GM20431 (cell line): ENCODE measurements around the gene MN1.

Experiments used
- in situ Hi-C: fragments of 300-500 bp; cut with MseI, MboI; formaldehyde crosslinking; loops from one replicate; pipeline ENCODE4 v1.15.0; 2020; ENCODE audit warnings: low sequenced_read_pairs; ENCODE audit not compliant: unreplicated experiment

The MN1 gene

GRCh38 chr22:27768027-27768653 is 33.4 kb downstream of the MN1 start:
- in situ Hi-C loops, result no loop called here

DNA sequence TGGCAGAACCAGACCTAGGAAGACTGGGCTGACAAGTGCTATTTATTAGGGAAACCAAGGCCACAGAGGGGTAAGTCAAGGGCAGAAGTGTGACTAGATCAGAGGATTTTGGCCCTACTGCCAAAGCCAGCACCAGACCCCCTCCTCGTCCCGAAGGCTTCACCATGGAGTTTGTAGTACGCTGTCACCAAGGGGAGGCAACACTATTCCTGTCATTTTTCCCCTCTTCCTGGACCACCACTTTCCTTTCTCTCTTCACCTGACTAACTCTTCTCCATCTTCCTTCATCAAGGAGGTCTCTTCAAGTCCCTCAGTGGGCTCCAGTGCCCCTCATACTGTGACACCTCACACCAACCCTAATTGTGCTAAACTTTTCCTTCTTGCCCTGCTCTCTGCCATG is 34.9 kb downstream of the MN1 start:
- in situ Hi-C loops, result no loop called here

GRCh38 chr22:27765706-27766291 is 35.8 kb downstream of the MN1 start:
- in situ Hi-C loops, result no loop called here

- in situ Hi-C loops, result no loop called here
These were observed 36.8 kb downstream of the MN1 start for GRCh38 chr22:27764722-27765236.

DNA sequence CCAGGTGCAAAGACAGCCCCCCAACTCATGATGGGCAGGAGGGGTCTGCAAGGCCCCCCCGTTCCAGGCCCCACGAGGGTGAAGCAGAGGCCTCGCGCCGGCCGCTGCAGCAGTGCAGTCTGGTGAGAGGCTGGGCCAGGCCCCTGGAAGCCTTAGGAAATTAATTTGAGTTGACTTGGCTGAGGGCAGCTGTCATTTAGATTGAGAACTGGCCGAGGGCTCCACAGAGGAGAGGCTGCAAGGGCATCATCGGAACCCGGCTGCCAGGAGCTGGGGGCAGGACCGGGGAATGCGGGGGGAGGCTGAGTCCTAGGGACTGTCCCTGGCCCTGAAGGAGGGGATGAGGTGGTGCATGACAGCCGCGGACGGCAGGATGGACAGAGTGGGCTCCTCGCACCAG is 39.9 kb downstream of the MN1 start:
- in situ Hi-C loops, result no loop called here

- in situ Hi-C loops, result no loop called here
These were observed 40.6 kb downstream of the MN1 start for GRCh38 chr22:27761000-27761399.

DNA sequence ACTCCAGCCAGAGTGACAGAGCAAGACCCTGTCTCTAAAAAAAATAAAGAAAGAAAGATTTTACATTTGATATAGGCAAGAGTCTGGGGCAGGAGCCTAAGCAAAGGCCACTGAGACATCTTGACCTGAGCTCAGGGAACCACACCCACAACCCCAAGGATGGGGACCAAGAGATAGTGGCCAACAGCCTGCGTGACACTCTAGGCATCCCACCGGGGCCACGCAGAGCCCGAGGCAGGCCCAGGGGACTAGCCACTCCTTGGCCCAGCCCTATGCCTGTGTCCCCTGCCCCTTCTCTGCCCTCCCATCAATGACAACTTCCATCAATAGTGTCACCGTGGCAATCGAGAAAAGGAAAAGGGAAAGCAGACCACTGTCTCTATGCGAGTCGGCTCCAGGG is 41.1 kb downstream of the MN1 start:
- in situ Hi-C loops, result no loop called here

GRCh38 chr22:27757928-27758525 is 43.5 kb downstream of the MN1 start:
- in situ Hi-C loops, result no loop called here

- in situ Hi-C loops, result no loop called here
These were observed 45.3 kb downstream of the MN1 start for GRCh38 chr22:27756212-27756660.

- in situ Hi-C loops, result no loop called here
These were observed 45.9 kb downstream of the MN1 start for GRCh38 chr22:27755521-27756211.

DNA sequence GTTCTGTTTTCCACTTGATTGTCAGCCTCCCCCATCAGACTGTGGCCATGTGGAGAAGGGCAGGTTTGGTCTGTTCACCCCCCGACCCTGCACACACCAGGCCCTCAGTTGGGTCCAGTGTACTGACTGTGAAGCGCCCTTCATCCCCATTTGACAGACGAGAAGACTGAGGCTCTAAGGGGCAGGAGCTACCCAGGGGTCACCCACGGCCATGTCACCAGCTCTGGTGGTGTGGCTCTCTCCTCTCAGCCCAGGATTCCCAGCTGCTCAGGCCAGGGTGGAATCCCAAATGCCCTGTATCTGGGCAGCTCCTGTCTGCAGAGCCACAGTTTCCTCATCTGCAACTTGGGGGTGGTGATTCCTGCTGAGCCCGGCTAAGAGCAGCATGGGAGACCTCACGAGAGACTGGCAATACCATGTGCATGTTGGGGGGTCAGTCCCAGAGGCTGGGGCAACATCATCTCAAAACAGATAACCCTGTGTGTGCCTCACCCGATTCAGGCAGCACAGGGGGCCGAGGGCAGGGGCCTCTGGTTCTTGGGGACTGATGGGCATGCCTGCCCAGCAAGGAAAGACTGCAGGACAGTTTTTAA is 46.6 kb downstream of the MN1 start:
- in situ Hi-C loops, result no loop called here

DNA sequence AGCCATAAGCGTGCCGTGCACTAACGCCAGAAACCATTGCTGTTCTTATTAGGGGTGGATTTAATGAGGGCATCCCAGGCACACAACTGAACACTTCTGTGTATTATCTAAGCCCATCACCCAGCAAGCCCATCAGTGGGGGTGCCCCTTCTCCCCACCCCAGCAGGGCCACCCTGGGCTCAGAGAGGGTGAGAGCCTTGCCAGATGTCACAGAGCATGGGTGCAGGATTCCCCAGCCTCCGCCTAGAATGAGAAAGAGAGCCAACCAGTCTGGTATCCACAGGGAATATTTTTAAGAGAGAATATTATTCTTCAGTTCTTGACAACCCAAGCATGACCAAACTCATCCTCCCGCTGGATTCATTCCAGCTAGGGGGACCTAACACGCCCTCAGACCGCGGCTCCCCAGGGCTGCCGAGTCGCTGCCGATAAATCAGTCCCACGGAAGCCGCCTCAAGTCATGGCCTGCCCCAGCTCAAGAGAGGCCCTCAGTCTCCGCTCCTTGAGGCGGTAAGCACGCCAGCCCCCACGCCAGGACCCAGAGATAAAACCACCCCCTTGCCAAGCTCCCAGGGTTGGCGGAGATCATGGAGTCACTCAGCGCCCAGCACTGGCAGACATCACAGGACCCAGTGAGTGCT is 47.2 kb downstream of the MN1 start:
- in situ Hi-C loops, result no loop called here

DNA sequence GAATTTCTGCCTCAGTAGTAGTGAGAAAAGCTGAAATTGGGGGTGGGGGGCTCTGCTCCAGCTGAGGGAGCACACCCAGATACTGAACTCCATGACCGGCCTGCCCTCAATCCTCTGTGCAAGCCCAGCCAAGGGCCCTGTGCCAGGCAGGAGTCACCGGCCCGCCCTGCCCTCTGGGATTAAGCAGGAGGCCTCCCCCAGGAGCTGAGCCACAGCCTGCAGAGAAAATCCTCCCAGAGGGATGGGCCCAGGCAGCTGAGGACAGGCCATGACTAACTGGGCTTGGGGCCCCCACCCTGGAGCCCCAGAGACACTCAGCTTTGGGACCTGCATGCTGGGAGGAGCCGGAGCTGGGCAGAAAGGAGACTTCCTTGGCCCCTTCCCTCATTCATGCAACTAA is 48.8 kb downstream of the MN1 start:
- in situ Hi-C loops, result no loop called here

DNA sequence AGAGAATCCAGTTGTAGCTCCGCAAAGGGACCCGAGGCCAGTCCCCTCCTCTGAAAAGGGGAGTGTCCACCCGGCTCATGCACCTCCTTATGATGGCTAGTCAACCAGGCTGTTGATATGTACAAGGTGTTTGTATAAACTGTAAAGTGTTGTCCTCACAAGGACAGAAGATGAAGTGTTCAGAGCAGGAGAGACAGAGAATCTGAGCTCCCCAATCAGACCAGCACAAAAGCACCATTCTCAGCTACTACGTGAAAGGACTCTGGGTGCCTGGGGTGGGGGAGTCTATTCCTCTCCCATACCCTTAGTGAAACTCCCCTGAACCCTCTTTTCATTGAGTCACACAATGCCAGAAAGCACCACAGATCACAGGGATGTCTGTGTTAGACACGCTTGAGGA is 49.4 kb downstream of the MN1 start:
- in situ Hi-C loops, result no loop called here

- in situ Hi-C loops, result no loop called here
These were observed 50.1 kb downstream of the MN1 start for GRCh38 chr22:27751277-27752070.

DNA sequence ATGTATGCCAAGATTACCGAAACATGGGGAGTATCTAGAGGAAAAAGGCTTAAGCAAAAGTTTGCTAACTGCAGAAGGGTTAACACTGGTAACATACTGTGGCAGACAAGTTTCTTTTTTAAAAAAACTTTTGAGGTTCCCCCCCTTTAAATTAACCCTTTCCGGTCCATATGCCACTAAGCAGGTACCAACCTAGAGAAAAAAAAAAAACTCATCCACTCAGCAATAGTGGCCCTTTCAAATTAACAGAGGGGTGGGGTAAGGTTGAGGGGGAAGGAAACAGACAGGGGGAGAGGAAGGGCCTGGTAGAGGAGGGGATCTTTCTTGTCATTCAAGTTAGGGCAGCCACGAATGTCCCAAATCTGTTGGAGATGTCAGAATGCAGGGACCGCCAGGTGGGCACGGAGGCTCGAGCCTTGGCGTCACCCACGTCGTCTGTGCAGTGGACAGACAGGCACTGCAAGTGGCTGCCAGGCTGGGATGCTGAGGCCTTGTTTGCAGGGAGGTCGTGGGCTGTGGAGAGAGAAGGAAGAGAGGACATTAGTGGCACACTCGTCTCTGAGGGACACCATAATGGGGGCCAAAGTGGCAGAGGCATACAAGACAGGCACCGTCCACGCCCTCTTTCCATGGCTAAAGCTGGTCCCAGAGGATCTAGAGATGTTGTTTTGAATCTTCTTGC is 50.8 kb downstream of the MN1 start:
- in situ Hi-C loops, result no loop called here

GRCh38 chr22:27749597-27750225 is 51.8 kb downstream of the MN1 start:
- in situ Hi-C loops, result no loop called here

DNA sequence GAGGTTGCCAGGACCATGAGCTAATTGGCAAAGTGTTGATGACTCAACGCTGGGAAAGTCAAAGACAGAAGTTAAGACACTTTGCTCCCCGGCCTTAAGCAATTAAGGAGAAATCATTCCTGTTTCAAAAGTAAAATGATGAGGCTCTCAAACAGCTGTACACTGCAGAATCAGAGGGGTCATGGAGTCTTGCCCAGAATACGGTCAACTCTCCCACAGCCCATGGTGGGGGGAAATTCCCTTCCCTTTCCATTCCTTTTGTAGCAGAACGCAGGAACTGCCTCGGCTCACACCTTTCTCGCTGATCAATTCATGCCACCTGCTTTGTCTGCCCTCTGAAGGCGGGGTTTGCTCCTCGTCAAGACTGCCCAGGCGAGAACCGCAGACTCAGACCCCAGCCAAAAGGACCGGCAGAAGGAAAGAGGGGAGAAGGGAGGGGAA is 52.8 kb downstream of the MN1 start:
- in situ Hi-C loops, result no loop called here
